Suprapubic skin (tissue), 4 donors: ENCODE measurements around the gene PYDC2. TPM values are rescaled to one million over a fixed set of nuclear protein-coding genes. Genes with fewer than 3 reads are reported as not detected.

Experiments used
- DNase-seq, 2 donors: peaks; one replicate each; pipeline ENCODE4 v3.0.0-alpha.2; 2019; ENCODE audit warnings: low spot score in 2 of 2
- H3K27ac ChIP-seq: fragments of 200-600 bp; sonication (generic); one replicate; pipeline ENCODE4 v1.5.1; 2019
- H3K27me3 ChIP-seq: fragments of 200-600 bp; sonication (generic); one replicate; pipeline ENCODE4 v1.5.1; 2019
- H3K36me3 ChIP-seq: fragments of 200-600 bp; sonication (generic); one replicate; pipeline ENCODE4 v1.5.1; 2019
- H3K4me1 ChIP-seq: fragments of 200-600 bp; sonication (generic); one replicate; pipeline ENCODE4 v1.5.1; 2019
- H3K4me3 ChIP-seq: fragments of 200-600 bp; sonication (generic); one replicate; pipeline ENCODE4 v1.5.1; 2019; ENCODE audit warnings: mild to moderate bottlenecking
- H3K9me3 ChIP-seq: fragments of 200-600 bp; sonication (generic); one replicate; pipeline ENCODE4 v1.5.1; 2019
- CTCF ChIP-seq, 2 donors: fragments of 200-600 bp in 1 of 2; fragments of 450-650 bp in 1 of 2; sonication (generic) in 1 of 2; IDR thresholded peaks; one replicate each; pipeline ENCODE4 v1.5.1; 2016 to 2019; ENCODE audit warnings: antibody characterized with exemption in 2 of 2, mild to moderate bottlenecking in 1 of 2, moderate library complexity in 1 of 2
- EP300 ChIP-seq: sonication (generic); formaldehyde crosslinking; IDR thresholded peaks from one replicate; pipeline ENCODE4 v1.6.1; 2017; ENCODE audit warnings: antibody characterized with exemption
- POLR2A ChIP-seq, 2 donors: fragments of 450-650 bp; IDR thresholded peaks; one replicate each; pipeline ENCODE4 v1.6.1; 2017; ENCODE audit warnings: antibody characterized with exemption in 2 of 2, mild to moderate bottlenecking in 2 of 2, moderate library complexity in 2 of 2
- POLR2AphosphoS5 ChIP-seq, 3 donors: sonication (generic); formaldehyde crosslinking; IDR thresholded peaks; one replicate each; pipeline ENCODE4 v1.6.1; 2017; ENCODE audit warnings: antibody characterized with exemption in 3 of 3
- WGBS: methylation state at CpG from one replicate; pipeline ENCODE4 v1.1.5; 2018; 5-methylcytosine and 5-hydroxymethylcytosine counted together
- total RNA-seq, 4 donors: library from RNA; depleted of rRNA; stranded (reverse); fragments of >200 nt; gene quantifications; one replicate each; pipeline ENCODE4 v1.1.0, GENCODE V29; 2016

Gene PYDC2
- total RNA-seq, 4 donors from 2014 or later = not detected

DNA sequence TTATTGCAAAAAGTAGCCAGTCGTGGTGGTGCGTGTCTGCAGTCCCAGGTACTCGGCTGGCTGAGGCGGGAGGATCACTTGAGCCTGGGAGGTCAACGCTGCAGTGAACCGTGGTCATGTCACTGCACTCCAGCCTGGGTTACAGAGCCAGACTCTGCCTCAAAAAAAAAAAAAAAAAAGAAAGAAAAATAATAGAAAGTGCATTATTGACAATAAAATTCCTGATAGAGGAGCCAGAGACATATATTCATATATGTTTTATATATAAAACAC is 43.6 kb upstream of the PYDC2 start:
- no peaks in the 10 kb centered on the region for H3K9me3 ChIP-seq
- DNase-seq = no peak
- WGBS = 78% methylated on average over 6 of the region's 6 CpGs
- H3K4me3 ChIP-seq = no peak overlapping the region
- no peaks in the 10 kb centered on the region for H3K4me1 ChIP-seq
- no peak for TF ChIP-seq CTCF (IDR thresholded peaks at IDR 0.05)
- TF ChIP-seq POLR2A (IDR thresholded peaks at IDR 0.05) = no peak
- no peak for TF ChIP-seq EP300
- no peak for TF ChIP-seq POLR2AphosphoS5 (IDR thresholded peaks at IDR 0.05)
- no peaks in the 10 kb centered on the region for H3K36me3 ChIP-seq
- no peaks in the 10 kb centered on the region for H3K27me3 ChIP-seq
- no peak overlapping the region for H3K27ac ChIP-seq

DNA sequence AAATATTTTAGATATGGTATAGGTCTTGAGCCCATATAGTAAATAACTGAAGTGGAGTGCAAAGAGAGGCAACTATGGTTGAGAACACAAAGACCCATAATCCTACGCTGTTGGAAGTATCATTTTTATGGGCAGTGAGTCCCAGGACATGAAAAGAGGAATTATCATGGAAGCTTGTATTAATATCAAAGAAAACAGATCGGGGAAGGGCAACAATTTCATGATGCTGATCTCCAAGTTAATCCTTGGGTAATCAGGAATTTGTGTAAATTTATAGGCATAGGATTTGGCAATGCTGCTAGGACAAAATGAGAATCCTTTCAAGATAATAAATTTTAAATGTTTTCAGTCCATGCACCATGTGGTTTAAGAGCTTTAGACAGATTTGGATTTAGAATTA is 40.2 kb upstream of the PYDC2 start:
- WGBS = 74% methylated on average over 2 of the region's 2 CpGs
- TF ChIP-seq CTCF (IDR thresholded peaks at IDR 0.05) (no peak), POLR2A (IDR thresholded peaks at IDR 0.05) (no peak), POLR2AphosphoS5 (IDR thresholded peaks at IDR 0.05) (no peak), EP300 (no peak)
- no peaks in the 10 kb centered on the region for H3K36me3 ChIP-seq
- DNase-seq = no peak
- no peaks in the 10 kb centered on the region for H3K9me3 ChIP-seq
- H3K27ac ChIP-seq = no peak overlapping the region
- H3K27me3 ChIP-seq = no peaks in the 10 kb centered on the region
- no peak overlapping the region for H3K4me3 ChIP-seq
- no peaks in the 10 kb centered on the region for H3K4me1 ChIP-seq

GRCh38 chr3:191424881-191425280 is 36.1 kb upstream of the PYDC2 start:
- Histone ChIP-seq H3K27ac (no peak overlapping the region), H3K4me3 (no peak overlapping the region), H3K36me3 (no peaks in the 10 kb centered on the region), H3K9me3 (no peaks in the 10 kb centered on the region), H3K27me3 (no peaks in the 10 kb centered on the region), H3K4me1 (no peaks in the 10 kb centered on the region)
- TF ChIP-seq POLR2A (IDR thresholded peaks at IDR 0.05) (no peak), EP300 (no peak), CTCF (IDR thresholded peaks at IDR 0.05) (no peak), POLR2AphosphoS5 (IDR thresholded peaks at IDR 0.05) (no peak)
- WGBS = 54% methylated on average over 3 of the region's 3 CpGs
- no peak for DNase-seq

DNA sequence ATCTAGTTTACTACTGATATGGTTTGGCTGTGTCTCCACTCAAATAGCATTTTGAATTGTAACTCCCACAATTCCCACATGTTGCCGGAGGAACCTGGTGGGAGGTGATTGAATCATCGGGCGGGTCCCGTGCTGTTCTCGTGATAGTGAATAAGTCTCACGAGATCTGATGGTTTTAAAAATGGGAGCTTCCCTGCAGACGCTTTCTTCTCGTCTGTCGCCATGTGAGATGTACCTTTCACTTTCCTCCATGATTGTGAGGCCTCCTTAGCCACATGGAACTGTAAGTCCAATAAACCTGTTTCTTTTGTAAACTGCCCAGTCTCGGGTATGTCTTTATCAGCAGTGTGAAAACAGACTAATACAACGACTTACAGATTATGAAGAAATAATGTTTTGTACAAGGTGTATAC is 35.6 kb upstream of the PYDC2 start:
- TF ChIP-seq POLR2AphosphoS5 (IDR thresholded peaks at IDR 0.05) (no peak), EP300 (no peak), CTCF (IDR thresholded peaks at IDR 0.05) (no peak), POLR2A (IDR thresholded peaks at IDR 0.05) (no peak)
- no peaks in the 10 kb centered on the region for H3K36me3 ChIP-seq
- no peak overlapping the region for H3K4me3 ChIP-seq
- no peaks in the 10 kb centered on the region for H3K9me3 ChIP-seq
- 87% methylated on average over 11 of the region's 11 CpGs for WGBS
- no peaks in the 10 kb centered on the region for H3K27me3 ChIP-seq
- no peaks in the 10 kb centered on the region for H3K4me1 ChIP-seq
- no peak overlapping the region for H3K27ac ChIP-seq
- DNase-seq = no peak

DNA sequence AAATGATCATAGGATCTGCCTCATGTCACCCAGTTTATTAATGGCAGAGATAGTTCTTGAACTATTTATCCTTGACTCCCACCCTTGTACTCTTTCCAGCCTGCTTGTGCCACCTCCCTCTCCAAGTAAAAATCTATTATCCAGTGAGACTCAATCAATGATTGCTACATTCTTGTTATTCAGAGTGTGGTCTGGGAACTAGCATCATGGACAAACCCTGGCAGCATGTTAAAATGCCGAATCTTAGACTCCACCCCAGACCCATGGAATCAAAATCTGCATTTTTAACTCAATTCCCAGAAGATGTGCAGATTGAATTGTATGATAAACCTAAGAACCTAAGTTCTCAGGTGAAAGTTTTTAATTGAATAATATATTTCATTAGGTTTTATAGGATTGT is 34.7 kb upstream of the PYDC2 start:
- H3K9me3 ChIP-seq = no peaks in the 10 kb centered on the region
- H3K4me1 ChIP-seq = no peaks in the 10 kb centered on the region
- H3K27me3 ChIP-seq = no peaks in the 10 kb centered on the region
- H3K4me3 ChIP-seq = no peak overlapping the region
- 60% methylated on average over 1 of the region's 1 CpG for WGBS
- H3K27ac ChIP-seq = no peak overlapping the region
- TF ChIP-seq EP300 = no peak
- TF ChIP-seq POLR2A (IDR thresholded peaks at IDR 0.05) = no peak
- no peak for TF ChIP-seq CTCF (IDR thresholded peaks at IDR 0.05)
- TF ChIP-seq POLR2AphosphoS5 (IDR thresholded peaks at IDR 0.05) = no peak
- DNase-seq = no peak
- no peaks in the 10 kb centered on the region for H3K36me3 ChIP-seq
